GM19238 (cell line): ENCODE data around the gene ALOXE3.
"Not testable (repeated sequence)": the region's sequence is repeated elsewhere in the genome, so short reads cannot be mapped to it uniquely, and the experiment has no call there.

Experiments used
- DNase-seq: peaks from one replicate; pipeline ENCODE4 v3.0.0; 2011; ENCODE audit warnings: low spot score; ENCODE audit not compliant: insufficient read length

Gene ALOXE3

DNA sequence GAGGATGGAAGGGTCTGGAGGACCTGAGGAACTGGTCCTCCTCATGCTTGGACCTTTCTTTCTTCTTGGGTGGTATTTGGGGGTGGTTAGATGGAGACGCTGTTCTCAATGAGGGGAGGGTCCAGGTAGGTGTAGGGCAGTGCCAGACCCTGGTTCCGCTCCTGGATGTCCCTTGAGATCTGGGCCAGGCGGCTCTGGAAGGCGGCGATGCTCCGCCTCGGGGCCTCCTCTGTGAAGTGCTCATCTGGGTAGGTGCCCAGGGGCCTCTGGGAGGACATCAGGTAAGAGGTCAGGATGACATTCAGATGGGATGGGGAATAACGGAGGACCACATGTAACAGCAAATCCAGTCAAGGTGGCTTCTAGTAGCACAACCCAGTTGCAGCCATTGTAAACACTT, 21.8 kb downstream of the ALOXE3 start:
- DNase-seq = no peak

DNA sequence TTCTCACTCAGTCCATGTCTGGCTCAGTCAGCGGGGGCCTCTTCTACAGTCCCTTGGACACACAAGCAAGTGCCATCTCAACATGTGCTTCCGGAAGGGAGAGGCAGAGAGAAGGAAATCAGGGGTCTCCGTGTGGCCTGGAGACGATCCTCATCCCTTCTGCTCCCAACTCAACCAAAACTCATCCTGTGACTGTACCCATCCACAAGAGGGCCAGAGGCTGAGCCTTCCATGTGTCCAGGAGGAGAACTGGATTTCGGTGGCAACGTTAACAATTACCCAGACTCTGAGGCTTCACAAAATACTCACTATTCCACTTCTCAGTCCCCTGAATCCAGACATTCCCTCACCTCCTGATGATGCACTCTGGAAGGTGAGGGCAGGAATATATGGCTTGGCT, 23.0 kb downstream of the ALOXE3 start:
- no peak for DNase-seq

- peak; percentile 68 for DNase-seq
These were observed 27.2 kb downstream of the ALOXE3 start for GRCh38 chr17:8091033-8091687.

DNA sequence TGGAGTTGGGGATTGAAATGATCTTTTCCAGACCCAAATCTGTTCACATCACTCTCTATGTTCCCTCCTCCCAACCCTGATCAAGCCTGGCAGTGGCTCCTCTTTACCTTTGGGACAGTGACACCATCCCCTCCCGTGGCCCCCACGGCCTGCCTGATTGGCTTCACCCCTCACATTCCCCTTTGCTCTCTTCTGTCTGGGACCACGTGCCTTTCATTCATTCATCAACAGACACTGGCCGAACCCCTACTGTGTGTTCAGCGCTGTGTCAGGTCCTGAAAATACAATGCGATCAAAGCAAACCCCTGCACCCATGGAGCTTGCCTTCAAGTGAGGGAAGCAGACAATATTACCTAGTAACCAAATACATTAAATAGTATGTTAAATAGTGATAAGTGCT, 28.6 kb downstream of the ALOXE3 start:
- DNase-seq = no peak

DNA sequence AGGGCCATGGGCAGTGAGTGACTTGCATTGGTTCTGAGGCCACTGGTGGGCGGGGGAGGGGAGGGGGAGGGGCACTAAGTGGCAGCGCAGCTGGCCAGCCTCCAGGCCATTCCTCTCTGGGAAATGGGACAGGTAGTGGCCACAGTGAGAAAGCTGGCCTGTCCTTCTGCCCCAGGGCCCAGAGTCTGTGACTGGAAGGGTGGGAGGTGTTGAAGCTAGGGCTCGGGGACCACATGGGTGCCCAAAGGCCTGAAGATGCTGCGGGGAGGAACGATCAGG, 30.4 kb downstream of the ALOXE3 start:
- no peak for DNase-seq

GRCh38 chr17:8087075-8087951, 31.0 kb downstream of the ALOXE3 start, which contains the start of gene ALOX12B:
Gene ALOX12B, minus strand, starts transcription at chr17:8087716. Its CDS starts 274 bp downstream, at chr17:8087442.
- DNase-seq = no peak

DNA sequence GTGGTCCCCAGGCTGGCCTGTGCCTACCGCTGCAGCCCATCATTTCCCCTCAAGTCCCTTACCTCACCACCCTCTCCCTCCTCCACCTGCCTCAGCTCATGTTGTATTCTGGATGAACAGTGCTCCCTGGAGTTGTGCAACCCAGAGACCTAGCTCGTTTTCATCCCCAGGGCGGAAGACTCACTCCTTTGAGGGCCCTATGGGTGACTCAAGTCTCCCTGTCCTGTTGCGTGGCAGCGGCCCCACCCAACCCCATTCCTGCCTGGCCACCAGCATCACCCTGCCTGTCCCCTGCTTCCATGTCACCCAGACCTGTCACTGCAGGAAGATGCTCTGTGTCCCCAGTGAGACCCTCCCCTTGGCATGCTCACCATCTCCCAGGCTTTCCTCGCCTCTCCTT, 34.1 kb downstream of the ALOXE3 start:
- no peak for DNase-seq

GRCh38 chr17:8082292-8082691, 36.0 kb downstream of the ALOXE3 start:
- DNase-seq = no peak

DNA sequence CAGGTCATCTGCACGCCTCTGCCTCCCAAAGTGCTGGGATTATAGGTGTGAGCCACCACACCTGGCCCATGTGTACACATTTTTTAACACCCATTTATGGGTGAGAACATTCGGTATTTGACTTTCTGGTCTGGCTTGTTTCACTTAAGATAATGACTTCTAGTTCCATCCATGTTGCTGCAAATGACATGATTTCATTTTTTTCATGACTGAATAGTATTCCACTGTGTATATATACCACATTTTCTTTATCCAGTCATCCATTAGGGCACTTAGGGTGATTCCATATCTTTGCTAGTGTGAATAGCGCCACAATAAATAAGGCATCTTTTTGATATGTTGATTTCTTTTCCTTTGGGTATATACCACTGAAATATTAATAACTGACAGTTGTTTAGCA, 36.4 kb downstream of the ALOXE3 start:
- no peak for DNase-seq

DNA sequence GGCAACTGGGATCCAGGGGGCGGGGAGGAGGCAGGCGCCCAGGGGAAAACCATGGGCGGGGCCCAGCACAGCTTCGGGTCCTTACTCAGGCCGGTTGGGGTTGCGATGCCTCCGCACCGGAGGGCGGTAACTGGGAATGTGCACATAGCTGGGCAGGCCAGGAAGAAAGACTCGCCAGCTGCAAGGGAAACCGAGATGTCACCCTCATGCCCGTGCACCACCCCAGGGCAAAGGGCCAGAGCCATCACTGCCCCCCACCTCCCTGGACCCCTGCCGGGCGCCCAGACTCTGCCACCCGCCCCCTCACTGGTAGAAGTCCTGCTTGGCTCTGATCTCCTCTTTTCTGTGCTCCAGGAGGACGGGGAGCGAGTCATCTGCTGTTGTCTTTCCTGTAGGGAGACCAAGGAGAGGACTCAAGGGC, 37.5 kb downstream of the ALOXE3 start:
- no peak for DNase-seq

GRCh38 chr17:8080208-8080798, 38.0 kb downstream of the ALOXE3 start:
- no peak for DNase-seq

DNA sequence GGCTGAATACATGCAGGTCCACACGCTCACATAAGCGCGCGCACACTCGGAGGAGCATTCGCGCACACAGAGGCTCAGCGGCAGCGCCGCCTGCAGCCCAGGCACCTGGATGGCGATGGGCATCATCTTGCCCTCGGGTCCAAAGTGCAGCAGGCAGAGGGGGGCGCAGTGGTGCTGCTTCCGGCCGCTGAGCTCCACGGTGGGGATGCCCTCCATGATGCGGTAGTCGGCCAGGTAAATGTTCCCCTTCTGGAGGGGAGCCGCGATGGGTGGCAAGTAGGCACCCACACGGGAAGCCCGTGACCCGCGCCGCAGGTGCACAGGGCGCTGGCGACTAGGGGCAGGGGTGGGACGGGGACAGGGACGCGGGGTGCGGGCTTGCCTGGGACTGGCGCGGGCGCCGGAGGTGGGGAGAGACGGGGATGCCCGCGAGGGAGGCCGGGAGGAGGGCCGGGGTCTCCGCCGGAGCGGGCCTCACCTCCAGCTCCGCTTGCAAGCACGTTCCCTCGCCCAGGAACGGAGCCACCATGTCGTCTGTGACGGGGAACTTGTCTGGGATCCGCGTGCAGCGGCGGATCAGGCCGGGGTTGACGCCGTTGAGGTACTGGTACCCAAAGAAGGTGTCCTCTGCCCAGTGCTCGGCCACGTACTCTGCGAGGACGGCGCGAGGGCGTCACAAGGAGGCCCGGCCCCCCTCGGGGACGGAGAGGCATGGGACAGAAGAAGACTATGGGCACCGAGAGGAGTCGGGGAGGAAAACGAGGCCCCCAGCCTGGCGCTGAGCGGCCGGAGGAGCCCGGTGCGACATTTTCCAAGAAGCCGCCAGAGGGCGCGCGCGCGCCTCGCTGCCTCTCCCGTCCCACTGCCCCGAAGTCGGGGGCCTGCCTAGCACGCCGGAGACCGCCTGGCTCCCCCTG, 38.8 kb downstream of the ALOXE3 start:
- DNase-seq = peak; percentile 92

- not testable (repeated sequence) for DNase-seq
These were observed 40.4 kb downstream of the ALOXE3 start for GRCh38 chr17:8077939-8078338.

- DNase-seq = no peak
These were observed 41.6 kb downstream of the ALOXE3 start for GRCh38 chr17:8076502-8077266.

DNA sequence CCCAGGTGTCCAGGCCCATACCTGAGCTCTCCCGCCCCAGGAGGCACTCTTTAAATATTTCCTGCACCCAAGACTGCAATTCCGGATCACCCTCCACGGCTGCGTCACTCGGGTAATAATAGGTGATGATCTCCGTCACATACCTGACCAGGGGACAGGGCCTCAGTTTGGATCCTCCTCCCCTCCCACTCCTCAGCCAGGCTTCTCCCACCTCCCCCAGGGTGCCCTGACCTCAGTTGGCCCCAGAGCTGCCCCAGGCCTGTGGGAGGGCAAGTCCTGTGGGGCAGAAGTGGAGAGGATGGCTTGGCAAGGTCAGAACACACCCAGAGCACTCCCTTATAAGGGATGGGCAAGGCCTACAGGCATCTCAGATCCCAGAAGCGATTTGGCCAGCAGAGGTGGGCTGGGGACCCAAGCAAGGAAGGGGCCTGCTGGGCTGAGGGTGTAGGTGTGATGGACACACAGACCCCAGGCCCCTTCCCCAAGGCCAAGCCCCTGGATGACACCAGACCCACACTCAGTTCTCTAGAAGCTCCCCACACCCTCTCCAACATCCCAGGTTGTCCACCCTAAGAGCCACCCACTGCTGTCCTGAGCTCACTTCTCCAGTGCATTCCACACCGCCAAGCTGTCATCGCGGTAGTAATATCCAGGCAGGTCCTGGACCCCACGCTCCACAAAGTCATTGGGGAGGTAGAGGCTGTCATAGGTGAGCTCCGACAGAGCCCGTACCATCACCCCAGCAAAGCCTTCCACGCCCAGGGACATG, 42.6 kb downstream of the ALOXE3 start:
- no peak for DNase-seq

DNA sequence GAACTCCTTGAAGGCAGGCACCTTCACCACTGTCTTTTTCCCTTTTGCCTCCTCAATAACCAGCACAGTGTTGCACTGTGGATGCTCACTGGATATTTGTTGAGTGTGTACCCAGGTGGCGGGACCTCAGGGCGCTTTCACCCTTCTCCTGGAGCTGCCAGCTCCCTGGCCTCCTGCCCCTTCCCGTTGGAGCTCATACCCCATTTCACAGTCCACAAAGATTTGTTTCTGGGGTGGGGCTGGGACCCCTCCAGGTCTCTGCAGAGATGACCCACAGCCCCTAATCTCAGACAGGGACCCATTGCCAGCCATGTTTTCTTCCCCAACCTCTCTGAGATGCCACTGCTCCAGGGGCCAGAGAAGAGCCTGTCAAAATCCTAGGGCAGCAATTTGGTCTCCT, 43.2 kb downstream of the ALOXE3 start:
- DNase-seq = no peak

DNA sequence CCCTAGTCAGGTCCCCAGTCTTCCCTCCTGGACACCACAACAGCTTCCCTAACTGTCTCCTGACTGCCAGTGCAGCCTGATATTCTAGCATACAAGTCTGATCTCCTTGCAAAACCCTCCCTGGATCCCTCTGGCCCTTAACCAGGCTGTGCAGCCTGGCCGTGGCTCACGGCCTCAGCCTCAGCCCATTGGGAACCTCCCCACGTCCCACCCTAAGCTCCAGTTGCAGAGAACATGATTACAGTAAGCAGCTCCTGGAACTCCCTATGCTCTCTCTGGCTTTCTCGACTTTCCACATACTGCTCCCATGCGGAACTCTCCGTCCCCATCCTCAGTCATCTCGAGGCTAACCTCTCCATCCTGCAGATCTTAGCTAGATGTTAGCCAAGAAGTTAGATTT, 43.8 kb downstream of the ALOXE3 start:
- no peak for DNase-seq

DNA sequence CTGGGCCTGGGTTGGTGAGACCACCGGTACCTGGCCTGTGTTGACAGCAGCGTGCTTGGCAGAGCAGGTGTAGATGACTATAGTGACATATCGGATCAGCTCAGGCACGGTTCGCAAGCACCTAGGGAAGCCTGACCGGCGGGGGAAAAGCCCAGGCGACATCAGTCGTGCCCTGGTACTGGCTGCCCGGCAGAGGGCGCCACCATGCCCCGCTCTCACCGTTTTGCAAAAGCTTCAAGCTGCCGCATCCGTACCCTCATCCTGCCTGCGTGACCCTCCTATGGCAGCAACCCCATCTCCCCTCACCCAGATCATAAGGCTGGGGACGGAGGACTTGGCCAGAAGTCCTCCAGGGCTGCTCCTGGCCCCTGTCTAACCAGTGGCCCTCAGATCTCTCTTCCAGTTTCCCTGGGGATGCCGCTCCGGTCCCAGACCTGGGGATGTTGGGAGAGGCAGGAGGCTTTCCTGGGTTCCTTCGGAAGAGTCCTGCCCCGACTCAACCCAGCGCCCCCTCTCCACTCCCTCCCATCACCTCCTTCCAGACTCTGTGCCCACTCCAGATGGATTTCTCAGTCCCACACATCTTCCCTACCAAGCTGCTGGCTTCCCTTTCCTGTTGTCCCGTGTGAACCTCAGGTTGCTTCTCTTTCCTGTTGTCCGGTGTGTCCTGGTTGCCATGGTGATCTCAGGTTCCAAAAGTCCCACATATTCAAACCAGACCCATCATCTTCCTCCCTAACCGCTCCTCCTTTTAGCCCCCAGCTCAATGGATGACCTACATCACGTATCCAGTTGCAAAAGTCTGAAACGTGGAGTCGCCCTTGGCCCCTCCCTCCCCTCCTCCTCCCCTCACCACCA, 44.5 kb downstream of the ALOXE3 start:
- peak; percentile 86 for DNase-seq
